Kidney (tissue), 14 donors: ENCODE results near the gene NUDT4. TPM values are rescaled to one million over a fixed set of nuclear protein-coding genes. Genes with fewer than 3 reads are reported as not detected.
"Not testable (repeated sequence)": the region's sequence is repeated elsewhere in the genome, so short reads cannot be mapped to it uniquely, and the experiment has no call there.

Experiments
- DNase-seq, 5 donors: peaks; one replicate each; pipeline ENCODE4 v3.0.0-alpha.2; 2013 to 2020
- FAIRE-seq: peaks from 2 replicates; lab custom pipeline; 2012; peaks lifted over from hg19 to GRCh38; lab: Jason Lieb, UNC
- H3K27ac ChIP-seq, 2 donors: one replicate each; pipeline ENCODE4 v1.7.0; 2013; ENCODE audit warnings: low read depth in 2 of 2, low read length in 2 of 2, inconsistent platforms in 1 of 2
- H3K27me3 ChIP-seq: one replicate; pipeline ENCODE4 v1.7.1; 2013; ENCODE audit warnings: low read length, inconsistent platforms; ENCODE audit not compliant: control insufficient read depth, insufficient read depth
- H3K36me3 ChIP-seq, 3 donors: one replicate each; pipeline versions ENCODE4 v1.7.0 to v1.7.1; 2013; ENCODE audit warnings: low read length in 3 of 3, control low read depth in 1 of 3, inconsistent platforms in 1 of 3; ENCODE audit not compliant: insufficient read depth in 3 of 3, control insufficient read depth in 2 of 3
- H3K4me1 ChIP-seq, 3 donors: one replicate each; pipeline versions ENCODE4 v1.7.0 to v1.7.1; 2013; ENCODE audit warnings: low read length in 3 of 3, inconsistent platforms in 1 of 3, low read depth in 1 of 3; ENCODE audit not compliant: control insufficient read depth in 2 of 3, insufficient read depth in 2 of 3
- H3K4me3 ChIP-seq, 3 donors: one replicate each; pipeline versions ENCODE4 v1.7.0 to v1.8.1; 2013; ENCODE audit warnings: low read length in 3 of 3, control low read depth in 1 of 3, inconsistent platforms in 1 of 3
- H3K9ac ChIP-seq, 3 donors: one replicate each; pipeline versions ENCODE4 v1.7.0 to v1.7.1; 2013; ENCODE audit warnings: low read length in 3 of 3, control low read depth in 1 of 3, inconsistent platforms in 1 of 3
- H3K9me3 ChIP-seq, 3 donors: one replicate each; pipeline versions ENCODE4 v1.7.0 to v1.7.1; 2013; ENCODE audit warnings: low read length in 3 of 3, control low read depth in 1 of 3, inconsistent platforms in 1 of 3; ENCODE audit not compliant: control insufficient read depth in 2 of 3, insufficient read depth in 1 of 3
- CTCF ChIP-seq: IDR thresholded peaks from 3 replicates; pipeline ENCODE4 v1.5.1; 2012; ENCODE audit warnings: mild to moderate bottlenecking, moderate library complexity, borderline replicate concordance; ENCODE audit not compliant: insufficient read depth; ENCODE audit errors: extremely low read depth
- intact Hi-C: fragments of 100-400 bp; cut with DNase I; formaldehyde crosslinking; loops from one replicate; pipeline ENCODE4 v1.11.1; 2022
- polyA plus RNA-seq: library from polyadenylated mRNA; stranded (reverse); fragments of 350-450 nt; fragmentation: Illumina TruSeq; extraction: RNeasy Lipid Tissue Mini Kit (QIAGEN cat#74804); gene quantifications from one replicate; pipeline ENCODE4 v1.2.3, GENCODE V29; 2014; ENCODE audit warnings: low read depth, low replicate concordance; ENCODE audit not compliant: insufficient read depth
- total RNA-seq: library from RNA; stranded (reverse); fragmentation: NEBNext Ultra II Directional; extraction: Animal tissue kit (Norgen Biotek cat#: 25700); gene quantifications from one replicate; pipeline ENCODE4 v1.2.1, GENCODE V29; 2021
- donor health status: control.
- donor health status: control.
- donor health status: control.
- donor health status: control.
- donor health status: control.
- donor health status: DM: yes; HTN: yes; CAD: no.
- donor health status: Normal renal cell carcinoma (clear cell type).

The NUDT4 gene
- total and polyA plus RNA-seq, 2 donors from 2014 or later: 104 to 127 TPM

GRCh38 chr12:93380480-93381121 lies 2.9 kb downstream of the NUDT4 start:
- intact Hi-C loops: loop anchor here (10.0 kb wide), 1 partner anchor 376 kb away; no protein-coding TSS in a partner anchor

GRCh38 chr12:93381161-93381975 lies 3.6 kb downstream of the NUDT4 start:
- H3K36me3 ChIP-seq: no peaks in the 10 kb centered on the region
- H3K27ac ChIP-seq: peak overlapping the region; percentile 48 to 84
- peak overlapping the region; percentile 80 to 98 (median 97) for H3K9ac ChIP-seq
- FAIRE-seq: no peak
- no peaks in the 10 kb centered on the region for H3K27me3 ChIP-seq
- no peaks in the 10 kb centered on the region for H3K9me3 ChIP-seq
- DNase-seq: peak in 1 of 5 donors; percentile 14
- H3K4me3 ChIP-seq: peak overlapping the region; percentile 95 to 100 (median 95)
- intact Hi-C loops: loop anchor here (10.0 kb wide), 1 partner anchor 377 kb away; no protein-coding TSS in a partner anchor
- H3K4me1 ChIP-seq: peaks cover 3 to 11% (median 6%) of the 10 kb centered on the region in 3 donors
- no peak for TF ChIP-seq CTCF

More at GRCh38 chr12:93380480-93381121, 2.9 kb downstream of the NUDT4 start:
- H3K36me3 ChIP-seq: no peaks in the 10 kb centered on the region
- FAIRE-seq (no peak), DNase-seq (peak in 2 of 5 donors; percentile 82)
- H3K4me3 ChIP-seq: peak overlapping the region; percentile 95 to 100 (median 95)
- peak; percentile 20 for TF ChIP-seq CTCF
- peaks cover 3 to 11% (median 10%) of the 10 kb centered on the region in 3 donors for H3K4me1 ChIP-seq
- H3K9me3 ChIP-seq: no peaks in the 10 kb centered on the region
- no peaks in the 10 kb centered on the region for H3K27me3 ChIP-seq
- H3K9ac ChIP-seq: peak overlapping the region; percentile 80 to 98 (median 97)
- peak overlapping the region; percentile 38 to 95 for H3K27ac ChIP-seq

- intact Hi-C loops: loop anchor here (10.0 kb wide), 1 partner anchor 377 kb away; no protein-coding TSS in a partner anchor
- FAIRE-seq, H3K9me3 ChIP-seq, H3K27ac ChIP-seq, H3K36me3 ChIP-seq, H3K27me3 ChIP-seq, DNase-seq: not testable (repeated sequence)
- Histone ChIP-seq H3K4me1 (peaks cover 0 to 11% (median 6%) of the 10 kb centered on the region in 3 donors), H3K9ac (peak overlapping the region in 1 of 3 donors; percentile 98), H3K4me3 (peak overlapping the region in 2 of 3 donors; percentile 44 to 95)
Observed at GRCh38 chr12:93381976-93382437, 4.3 kb downstream of the NUDT4 start.
